Esophagus muscularis mucosa (tissue), 4 donors: ENCODE measurements around the gene ITGBL1. TPM values are rescaled to one million over a fixed set of nuclear protein-coding genes. Genes with fewer than 3 reads are reported as not detected.
A peak's percentile ranks its signal among the peaks of the same experiment; 100 is the strongest.

ENCODE experiments used
- DNase-seq: peaks from one replicate; pipeline ENCODE4 v3.0.0-alpha.2; 2017; ENCODE audit errors: extremely low spot score
- H3K27ac ChIP-seq, 4 donors: fragments of 200-600 bp; sonication (generic); replicated peaks in 1 of 4; 1 replicate in 3 of 4; 2 replicates in 1 of 4; pipeline ENCODE4 v1.5.1; 2016 to 2019; ENCODE audit warnings: mild to moderate bottlenecking in 1 of 4
- H3K27me3 ChIP-seq, 4 donors: fragments of 200-600 bp; sonication (generic); one replicate each; pipeline versions ENCODE4 v1.5.1 to v1.6.0; 2016 to 2019
- H3K36me3 ChIP-seq, 4 donors: fragments of 200-600 bp; sonication (generic); one replicate each; pipeline ENCODE4 v1.5.1; 2016 to 2019
- H3K4me1 ChIP-seq, 4 donors: fragments of 200-600 bp; sonication (generic); one replicate each; pipeline ENCODE4 v1.5.1; 2016 to 2019
- H3K4me3 ChIP-seq, 4 donors: fragments of 200-600 bp; sonication (generic); 1 replicate in 2 of 4; 2 replicates in 2 of 4; pipeline ENCODE4 v1.5.1; 2016 to 2019; ENCODE audit warnings: mild to moderate bottlenecking in 4 of 4, moderate library complexity in 1 of 4
- H3K9me3 ChIP-seq, 4 donors: fragments of 200-600 bp; sonication (generic); 1 replicate in 3 of 4; 2 replicates in 1 of 4; pipeline ENCODE4 v1.5.1; 2016 to 2019
- EP300 ChIP-seq: sonication (generic); formaldehyde crosslinking; IDR thresholded peaks from one replicate; pipeline ENCODE4 v1.6.1; 2017; ENCODE audit warnings: antibody characterized with exemption
- POLR2A ChIP-seq: fragments of 450-650 bp; IDR thresholded peaks from one replicate; pipeline ENCODE4 v1.6.1; 2017; ENCODE audit warnings: antibody characterized with exemption, moderate library complexity, mild to moderate bottlenecking, low read depth
- POLR2AphosphoS5 ChIP-seq, 2 donors: sonication (generic); formaldehyde crosslinking; IDR thresholded peaks; one replicate each; pipeline ENCODE4 v1.6.1; 2017; ENCODE audit warnings: antibody characterized with exemption in 2 of 2
- WGBS: methylation state at CpG from one replicate; pipeline ENCODE4 v1.1.5; 2018; 5-methylcytosine and 5-hydroxymethylcytosine counted together
- intact Hi-C: fragments of 100-400 bp; cut with DNase I; formaldehyde crosslinking; loops from one replicate; pipeline ENCODE4 v1.15.1; 2023
- total RNA-seq, 4 donors: library from RNA; depleted of rRNA; stranded (reverse); fragments of >200 nt; gene quantifications; one replicate each; pipeline versions ENCODE4 v1.1.0 to v1.2.1, GENCODE V29; 2016
- TF ChIP-seq, protein P1 (sequence below), 3 experiments: fragments of 200-600 bp in 2 of 3; fragments of 450-650 bp in 1 of 3; sonication (generic) in 2 of 3; IDR thresholded peaks; one replicate each; pipeline ENCODE4 v1.5.1; 2017 to 2019; ENCODE audit warnings: antibody characterized with exemption in 3 of 3, mild to moderate bottlenecking in 2 of 3, moderate library complexity in 1 of 3

Gene ITGBL1
- total RNA-seq, 4 donors from 2014 or later = 8.3 to 20.0 (median 13.8) TPM

DNA sequence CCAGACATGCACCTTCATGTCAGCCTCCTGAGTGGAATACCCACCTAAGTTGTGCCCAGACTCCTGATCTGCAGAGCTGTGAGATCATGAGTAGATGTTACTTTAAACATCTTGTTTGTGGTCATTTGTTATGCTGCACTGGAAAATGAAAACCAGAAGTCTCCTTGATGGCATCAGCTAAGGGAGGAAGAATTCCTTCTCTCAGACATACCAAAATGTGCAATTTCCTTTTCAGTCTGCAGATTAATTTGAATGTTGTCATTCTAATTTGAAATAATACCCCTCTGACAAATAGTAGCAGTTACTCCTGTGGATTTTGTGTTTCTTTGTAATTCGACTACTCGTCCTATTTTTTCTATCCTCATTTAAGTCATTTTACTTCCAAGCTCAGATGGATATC, 59.3 kb downstream of the ITGBL1 start:
- Histone ChIP-seq H3K27me3 (no peaks in the 10 kb centered on the region), H3K4me3 (no peak overlapping the region), H3K4me1 (no peaks in the 10 kb centered on the region), H3K9me3 (no peaks in the 10 kb centered on the region), H3K36me3 (no peaks in the 10 kb centered on the region), H3K27ac (no peak overlapping the region)
- intact Hi-C loops = no loop called here
- WGBS = 89% methylated on average over 2 of the region's 2 CpGs
- DNase-seq = no peak
- no peak for TF ChIP-seq POLR2A
- TF ChIP-seq EP300 = no peak
- TF ChIP-seq, protein P1, sequence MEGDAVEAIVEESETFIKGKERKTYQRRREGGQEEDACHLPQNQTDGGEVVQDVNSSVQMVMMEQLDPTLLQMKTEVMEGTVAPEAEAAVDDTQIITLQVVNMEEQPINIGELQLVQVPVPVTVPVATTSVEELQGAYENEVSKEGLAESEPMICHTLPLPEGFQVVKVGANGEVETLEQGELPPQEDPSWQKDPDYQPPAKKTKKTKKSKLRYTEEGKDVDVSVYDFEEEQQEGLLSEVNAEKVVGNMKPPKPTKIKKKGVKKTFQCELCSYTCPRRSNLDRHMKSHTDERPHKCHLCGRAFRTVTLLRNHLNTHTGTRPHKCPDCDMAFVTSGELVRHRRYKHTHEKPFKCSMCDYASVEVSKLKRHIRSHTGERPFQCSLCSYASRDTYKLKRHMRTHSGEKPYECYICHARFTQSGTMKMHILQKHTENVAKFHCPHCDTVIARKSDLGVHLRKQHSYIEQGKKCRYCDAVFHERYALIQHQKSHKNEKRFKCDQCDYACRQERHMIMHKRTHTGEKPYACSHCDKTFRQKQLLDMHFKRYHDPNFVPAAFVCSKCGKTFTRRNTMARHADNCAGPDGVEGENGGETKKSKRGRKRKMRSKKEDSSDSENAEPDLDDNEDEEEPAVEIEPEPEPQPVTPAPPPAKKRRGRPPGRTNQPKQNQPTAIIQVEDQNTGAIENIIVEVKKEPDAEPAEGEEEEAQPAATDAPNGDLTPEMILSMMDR (IDR thresholded peaks at IDR 0.05) = no peak
- TF ChIP-seq POLR2AphosphoS5 (IDR thresholded peaks at IDR 0.05) = no peak

DNA sequence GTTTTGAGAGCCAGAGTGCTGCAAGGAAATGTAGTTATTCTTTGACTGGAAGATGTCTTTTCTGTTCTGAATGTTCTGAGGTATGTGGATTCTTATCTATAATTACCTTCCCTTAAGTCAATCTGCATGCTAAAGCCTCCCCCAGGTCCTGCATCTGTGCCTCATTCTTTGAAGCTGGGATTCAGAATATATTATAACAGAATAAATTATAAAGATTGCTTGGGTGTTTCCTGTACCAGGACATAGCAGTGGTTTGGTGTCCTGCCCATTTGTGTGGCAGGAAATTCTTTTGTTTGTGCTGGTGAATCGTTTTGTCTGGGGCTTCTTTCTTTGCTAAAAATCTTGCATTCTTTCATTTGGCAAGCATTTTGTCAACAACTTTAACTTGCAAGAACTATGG, 60.2 kb downstream of the ITGBL1 start:
- 19% methylated on average over 1 of the region's 1 CpG for WGBS
- H3K9me3 ChIP-seq = no peaks in the 10 kb centered on the region
- no peak for DNase-seq
- no peak overlapping the region for H3K4me3 ChIP-seq
- H3K27me3 ChIP-seq = no peaks in the 10 kb centered on the region
- intact Hi-C loops = no loop called here
- no peaks in the 10 kb centered on the region for H3K4me1 ChIP-seq
- H3K27ac ChIP-seq = no peak overlapping the region
- H3K36me3 ChIP-seq = no peaks in the 10 kb centered on the region
- no peak for TF ChIP-seq EP300
- TF ChIP-seq, protein P1 (IDR thresholded peaks at IDR 0.05) = no peak
- no peak for TF ChIP-seq POLR2AphosphoS5 (IDR thresholded peaks at IDR 0.05)
- TF ChIP-seq POLR2A = no peak

DNA sequence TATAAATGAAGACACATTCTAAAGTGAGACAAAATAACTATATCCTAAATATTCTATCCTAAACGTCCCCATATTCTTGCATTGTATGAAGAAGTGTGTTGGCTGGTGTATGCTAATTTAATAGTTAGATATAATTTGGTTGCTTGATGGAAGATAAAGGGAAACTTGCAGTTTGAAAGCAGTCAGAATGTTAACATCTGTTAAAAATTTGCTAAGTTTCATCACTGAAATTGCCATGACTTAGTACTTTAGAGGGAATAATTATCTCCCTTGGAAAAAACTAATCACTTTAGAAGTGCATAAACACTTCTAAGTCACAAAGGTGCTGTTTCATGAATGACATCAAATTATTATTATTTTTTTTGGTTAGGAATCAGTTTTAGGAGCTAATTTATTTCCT, 61.6 kb downstream of the ITGBL1 start:
- H3K4me3 ChIP-seq = no peak overlapping the region
- H3K27me3 ChIP-seq = no peaks in the 10 kb centered on the region
- no peaks in the 10 kb centered on the region for H3K36me3 ChIP-seq
- 34% methylated on average over 1 of the region's 1 CpG for WGBS
- DNase-seq = no peak
- no peak for TF ChIP-seq POLR2A
- TF ChIP-seq, protein P1 (IDR thresholded peaks at IDR 0.05) = no peak
- TF ChIP-seq EP300 = no peak
- no peak for TF ChIP-seq POLR2AphosphoS5 (IDR thresholded peaks at IDR 0.05)
- no peak overlapping the region for H3K27ac ChIP-seq
- no peaks in the 10 kb centered on the region for H3K9me3 ChIP-seq
- intact Hi-C loops = loop anchor here (1.0 kb wide), 1 partner anchor 244 kb away; no protein-coding TSS in a partner anchor
- H3K4me1 ChIP-seq = no peaks in the 10 kb centered on the region

DNA sequence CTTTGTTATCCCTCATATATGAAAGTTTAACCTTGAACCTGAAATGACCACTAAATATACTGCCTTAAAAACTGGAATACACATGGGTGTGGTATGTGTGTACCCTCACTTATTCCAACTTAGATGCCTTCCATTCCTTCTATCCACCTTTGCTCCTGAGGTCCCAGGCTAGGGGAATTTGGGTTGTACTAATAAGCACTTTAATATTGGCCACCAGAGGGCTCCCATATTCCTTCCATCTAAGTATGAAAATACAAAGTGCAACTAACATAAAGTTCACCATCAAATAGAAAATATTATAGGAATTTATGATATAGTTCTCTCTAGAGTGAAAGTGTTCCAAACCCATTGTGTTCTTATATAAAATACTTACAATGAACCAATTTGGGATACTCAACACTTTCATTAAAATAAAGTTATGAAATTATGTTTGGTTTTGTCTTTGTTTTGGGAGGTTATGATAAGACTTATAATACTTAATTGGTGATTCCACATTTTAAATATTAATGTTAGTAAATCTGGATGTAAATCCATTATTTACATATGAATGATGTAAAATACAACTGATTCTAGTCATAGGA, 62.3 kb downstream of the ITGBL1 start:
- intact Hi-C loops = loop anchor here (1.0 kb wide), 1 partner anchor 244 kb away; no protein-coding TSS in a partner anchor

More for the DNA sequence above, 62.3 kb downstream of the ITGBL1 start:
- H3K4me1 ChIP-seq = no peaks in the 10 kb centered on the region
- H3K27ac ChIP-seq = no peak overlapping the region
- DNase-seq = no peak
- H3K4me3 ChIP-seq = no peak overlapping the region
- no peaks in the 10 kb centered on the region for H3K9me3 ChIP-seq
- TF ChIP-seq, protein P1 (IDR thresholded peaks at IDR 0.05) = peak; percentile 57 to 70 (median 65)
- TF ChIP-seq POLR2A (no peak), EP300 (no peak)
- H3K36me3 ChIP-seq = no peaks in the 10 kb centered on the region
- no peaks in the 10 kb centered on the region for H3K27me3 ChIP-seq
